Spleen (tissue), 7 donors: ENCODE measurements around the gene FLT1.

Experiments used
- CTCF ChIP-seq, 11 experiments: fragments of 200-600 bp in 7 of 11; fragments of 450-650 bp in 4 of 11; sonication (generic) in 4 of 11; IDR thresholded peaks in 8 of 11; conservative IDR thresholded peaks in 3 of 11; 1 replicate in 7 of 11; 2 replicates in 4 of 11; pipeline versions ENCODE4 v1.4.0 to v1.8.0; 2016 to 2021; ENCODE audit warnings: antibody characterized with exemption in 11 of 11, inconsistent platforms in 4 of 11, mild to moderate bottlenecking in 1 of 11
- POLR2A ChIP-seq, 3 donors: fragments of 450-650 bp; IDR thresholded peaks; one replicate each; pipeline ENCODE4 v1.5.1; 2017; ENCODE audit warnings: antibody characterized with exemption in 3 of 3, mild to moderate bottlenecking in 1 of 3
- donor health status: DM: no; HTN: no; CAD: no; lungs with moderate emphysema.
- donor health status: DM: no; HTN: no; CAD: no.
- donor health status: DM: no; HTN: no; CAD: no.

- no peak for TF ChIP-seq CTCF (IDR thresholded peaks at IDR 0.05 in 8 of 11, conservative IDR thresholded peaks at IDR 0.05 in 3 of 11)
- TF ChIP-seq POLR2A (IDR thresholded peaks at IDR 0.05) = no peak
These were observed 59.0 kb downstream of the FLT1 start for GRCh38 chr13:28435917-28436316.
